Bronchial epithelial cell (primary cell): ENCODE data around the gene MMP20. TPM values are rescaled to one million over a fixed set of nuclear protein-coding genes. Genes with fewer than 3 reads are reported as not detected.

Experiments used
- DNase-seq: peaks from one replicate; pipeline ENCODE4 v3.0.0-alpha.2; 2010; ENCODE audit warnings: low read depth
- FAIRE-seq: peaks from 2 replicates; lab custom pipeline; 2011; peaks lifted over from hg19 to GRCh38; lab: Jason Lieb, UNC
- H3K27me3 ChIP-seq: 2 replicates; pipeline ENCODE4 v1.5.1; 2011; ENCODE audit warnings: low read length; ENCODE audit not compliant: control insufficient read depth, insufficient read depth
- H3K36me3 ChIP-seq: 2 replicates; pipeline ENCODE4 v1.5.1; 2011; ENCODE audit warnings: low read length; ENCODE audit not compliant: control insufficient read depth, insufficient read depth
- H3K4me3 ChIP-seq: 2 replicates; pipeline ENCODE4 v1.5.1; 2011; ENCODE audit warnings: mild to moderate bottlenecking, low read depth, low read length, control low read depth
- CTCF ChIP-seq: IDR thresholded peaks from 2 replicates; pipeline ENCODE4 v1.5.1; 2011; ENCODE audit warnings: mild to moderate bottlenecking, moderate library complexity, low read length, control low read depth, inconsistent platforms; ENCODE audit not compliant: insufficient read depth, severe bottlenecking
- total RNA-seq: library from RNA; depleted of rRNA; stranded (reverse); fragments of >200 nt; gene quantifications from 2 replicates; pipeline ENCODE4 v1.2.1, GENCODE V29; 2014

Gene MMP20
- total RNA-seq, 1 donor from 2014 or later, result not detected

GRCh38 chr11:102581066-102581465 is 44.1 kb downstream of the MMP20 start:
- DNase-seq, result no peak
- H3K36me3 ChIP-seq, result no peaks in the 10 kb centered on the region
- no peak for TF ChIP-seq CTCF
- no peak for FAIRE-seq
- no peak overlapping the region for H3K4me3 ChIP-seq
- no peaks in the 10 kb centered on the region for H3K27me3 ChIP-seq

DNA sequence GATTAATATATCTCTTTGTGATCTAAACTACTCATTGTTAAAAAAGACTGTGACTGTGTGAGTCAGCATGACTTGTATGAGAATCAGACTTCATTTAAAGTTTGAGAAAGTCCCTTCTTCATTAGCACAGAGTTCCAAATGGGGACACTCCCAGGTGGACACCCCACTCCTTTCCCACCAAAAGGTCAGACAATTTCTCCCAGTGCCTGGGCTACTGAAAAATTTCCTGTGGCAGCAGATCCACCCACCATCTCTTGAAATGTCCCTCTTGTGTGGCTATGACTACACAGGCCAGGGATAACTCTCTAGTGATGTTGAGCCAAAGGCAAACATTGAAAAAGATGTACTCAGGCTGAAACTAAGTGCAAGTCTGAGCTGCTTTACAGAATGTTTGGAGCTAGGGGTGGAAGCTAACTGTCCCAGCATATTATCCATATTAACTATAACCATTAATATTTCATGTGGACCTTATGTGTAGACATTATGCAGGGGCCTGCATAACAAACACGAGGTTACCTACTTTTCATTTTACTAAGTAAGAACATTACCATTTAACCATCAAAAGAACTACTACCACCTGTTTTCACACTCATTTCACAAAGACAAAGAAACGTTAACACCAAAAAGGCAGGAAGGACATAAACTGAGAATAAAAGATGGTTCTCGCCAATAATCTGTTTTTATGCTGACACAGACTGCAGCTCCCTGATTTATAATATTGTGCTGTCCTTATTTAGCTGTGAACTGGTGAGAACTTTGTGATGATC is 44.8 kb downstream of the MMP20 start:
- FAIRE-seq (no peak), DNase-seq (peak; percentile 75)
- H3K27me3 ChIP-seq, result no peaks in the 10 kb centered on the region
- no peaks in the 10 kb centered on the region for H3K36me3 ChIP-seq
- H3K4me3 ChIP-seq, result no peak overlapping the region
- no peak for TF ChIP-seq CTCF

GRCh38 chr11:102577723-102578122 is 47.4 kb downstream of the MMP20 start:
- DNase-seq (no peak), FAIRE-seq (no peak)
- Histone ChIP-seq H3K36me3 (no peaks in the 10 kb centered on the region), H3K4me3 (no peak overlapping the region), H3K27me3 (no peaks in the 10 kb centered on the region)
- TF ChIP-seq CTCF, result no peak

- FAIRE-seq (no peak), DNase-seq (peak; percentile 33)
- Histone ChIP-seq H3K4me3 (no peak overlapping the region), H3K36me3 (no peaks in the 10 kb centered on the region), H3K27me3 (no peaks in the 10 kb centered on the region)
- no peak for TF ChIP-seq CTCF
Measured at GRCh38 chr11:102577182-102577581, 48.0 kb downstream of the MMP20 start.

- FAIRE-seq (no peak), DNase-seq (no peak)
- no peak for TF ChIP-seq CTCF
- no peaks in the 10 kb centered on the region for H3K36me3 ChIP-seq
- no peaks in the 10 kb centered on the region for H3K27me3 ChIP-seq
- H3K4me3 ChIP-seq, result no peak overlapping the region
Measured at GRCh38 chr11:102576350-102576749, 48.8 kb downstream of the MMP20 start.

- H3K36me3 ChIP-seq, result no peaks in the 10 kb centered on the region
- no peak for TF ChIP-seq CTCF
- H3K4me3 ChIP-seq, result no peak overlapping the region
- no peak for DNase-seq
- no peaks in the 10 kb centered on the region for H3K27me3 ChIP-seq
- FAIRE-seq, result no peak
Measured at GRCh38 chr11:102575012-102575411, 50.1 kb downstream of the MMP20 start.
